CD4-positive, alpha-beta T cell treated with Interleukin-12 subunit alpha and Interleukin-12 subunit beta, for 1 hour (primary cell): Measurements from ENCODE around the gene RGS21.

ENCODE experiments used
- DNase-seq: peaks from one replicate; pipeline ENCODE4 v3.0.0-alpha.2; 2020

RGS21 gene

GRCh38 chr1:192379554-192379953 is 62.8 kb downstream of the RGS21 start:
- DNase-seq = no peak

- no peak for DNase-seq
These were observed 66.0 kb downstream of the RGS21 start for GRCh38 chr1:192382758-192383157.

- DNase-seq = no peak
These were observed 69.4 kb downstream of the RGS21 start for GRCh38 chr1:192386051-192386650.

GRCh38 chr1:192395211-192395610 is 78.4 kb downstream of the RGS21 start:
- no peak for DNase-seq

- DNase-seq = no peak
These were observed 79.1 kb downstream of the RGS21 start for GRCh38 chr1:192395895-192396294.

GRCh38 chr1:192399161-192399560 is 82.4 kb downstream of the RGS21 start:
- no peak for DNase-seq

- no peak for DNase-seq
These were observed 85.0 kb downstream of the RGS21 start for GRCh38 chr1:192401825-192402224.

- no peak for DNase-seq
These were observed 85.8 kb downstream of the RGS21 start for GRCh38 chr1:192402571-192402970.

- DNase-seq = no peak
These were observed 90.4 kb downstream of the RGS21 start for GRCh38 chr1:192407206-192407605.
